BJ (cell line): Measurements from ENCODE around the gene MAK. TPM values are rescaled to one million over a fixed set of nuclear protein-coding genes. Genes with fewer than 3 reads are reported as not detected.
A peak's percentile ranks its signal among the peaks of the same experiment; 100 is the strongest.

Source experiments
- CTCF ChIA-PET: fragments of 350-600 bp; formaldehyde crosslinking; extraction: SDS; loops from one replicate; lab custom pipeline; 2021; ENCODE audit warnings: antibody characterized with exemption, inconsistent platforms; lab: Yijun Ruan, JAX
- POLR2A ChIA-PET: fragments of 300-600 bp; sonication (Branson Sonifier 250); formaldehyde crosslinking; extraction: SDS; loops from one replicate; lab custom pipeline; 2021; ENCODE audit warnings: antibody characterized with exemption; lab: Charles Lee
- DNase-seq: peaks from one replicate; pipeline ENCODE4 v3.0.0-alpha.2; 2011; ENCODE audit warnings: low read depth
- H3K27me3 ChIP-seq: 2 replicates; pipeline ENCODE4 v1.6.0; 2011; ENCODE audit warnings: low read length; ENCODE audit not compliant: control insufficient read depth, insufficient read depth
- H3K36me3 ChIP-seq: 2 replicates; pipeline ENCODE4 v1.5.1; 2011; ENCODE audit warnings: low read length; ENCODE audit not compliant: control insufficient read depth, insufficient read depth
- H3K4me3 ChIP-seq: 2 replicates; pipeline ENCODE4 v1.5.1; 2011; ENCODE audit warnings: low read depth, mild to moderate bottlenecking, control low read depth, low read length
- CTCF ChIP-seq: IDR thresholded peaks from 2 replicates; pipeline ENCODE4 v1.5.1; 2011; ENCODE audit warnings: low read depth, mild to moderate bottlenecking, control low read depth, inconsistent platforms, low read length, moderate library complexity; ENCODE audit not compliant: insufficient read depth
- polyA plus RNA-seq: library from polyadenylated mRNA; depleted of rRNA; stranded (reverse); fragments of >200 nt; gene quantifications from 2 replicates; pipeline ENCODE4 v1.2.3, GENCODE V29; 2011

Gene MAK
- polyA plus RNA-seq, 1 experiment: not detected

DNA sequence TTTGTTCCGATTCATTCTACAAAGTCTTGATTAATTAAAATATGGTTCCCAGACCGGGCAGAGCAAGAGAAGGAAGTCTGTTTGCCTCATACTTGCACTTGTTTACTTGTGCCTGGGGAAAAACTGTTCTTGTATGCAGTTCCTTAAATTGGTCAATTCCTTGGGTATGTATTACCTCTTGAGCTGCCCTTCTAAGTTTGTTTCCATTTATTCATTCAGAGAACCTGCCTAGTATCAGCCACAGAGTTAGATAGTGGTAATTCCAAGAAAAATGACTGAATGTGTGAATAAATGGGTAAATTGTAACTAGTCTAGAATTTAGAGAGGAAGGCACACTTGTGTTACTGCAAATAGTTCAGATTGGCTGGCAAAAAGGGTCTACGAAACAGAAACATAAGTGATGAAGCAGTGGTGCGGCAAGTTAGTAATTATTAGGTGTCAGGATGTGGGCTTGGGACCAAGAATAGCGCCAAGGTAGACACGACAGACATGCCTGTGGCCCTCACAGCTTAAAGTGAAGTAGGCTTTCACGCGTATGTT, 525 bp upstream of the MAK start:
- CTCF ChIA-PET: no interaction called here
- POLR2A ChIA-PET: no interaction called here
- DNase-seq: no peak
- peaks cover 11% of the 10 kb centered on the region for H3K27me3 ChIP-seq
- H3K4me3 ChIP-seq: peak overlapping the region; percentile 61; the same call in 1 of the 2 replicates
- no peaks in the 10 kb centered on the region for H3K36me3 ChIP-seq
- TF ChIP-seq CTCF: no peak

DNA sequence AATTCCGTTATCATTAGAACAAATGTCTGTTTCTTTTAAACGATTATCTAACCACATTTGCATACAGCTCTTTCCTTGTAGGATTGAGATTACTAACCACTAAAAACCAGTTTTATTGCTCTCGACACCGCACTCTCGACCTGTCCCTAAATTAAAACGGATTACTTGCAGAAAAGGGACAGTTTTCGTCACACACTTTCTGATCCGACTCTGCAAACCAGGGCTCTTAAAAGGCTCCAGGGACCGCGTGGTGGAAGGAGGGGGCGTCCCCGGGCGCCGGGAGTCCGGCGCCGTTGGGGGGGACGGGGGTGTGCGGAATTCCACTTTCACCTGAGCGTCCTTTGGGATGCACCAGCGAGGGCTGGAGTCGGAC, 731 bp downstream of the MAK start:
- ChIA-PET CTCF (interaction anchor here (0.9 to 1.2 kb wide), 2 partner anchors 11 to 35 kb away, joined by 3 read pairs; no protein-coding TSS in a partner anchor), POLR2A (no interaction called here)
- H3K27me3 ChIP-seq: peaks cover 11% of the 10 kb centered on the region
- peak overlapping the region; percentile 61 for H3K4me3 ChIP-seq
- TF ChIP-seq CTCF: no peak
- no peak for DNase-seq
- H3K36me3 ChIP-seq: no peaks in the 10 kb centered on the region

DNA sequence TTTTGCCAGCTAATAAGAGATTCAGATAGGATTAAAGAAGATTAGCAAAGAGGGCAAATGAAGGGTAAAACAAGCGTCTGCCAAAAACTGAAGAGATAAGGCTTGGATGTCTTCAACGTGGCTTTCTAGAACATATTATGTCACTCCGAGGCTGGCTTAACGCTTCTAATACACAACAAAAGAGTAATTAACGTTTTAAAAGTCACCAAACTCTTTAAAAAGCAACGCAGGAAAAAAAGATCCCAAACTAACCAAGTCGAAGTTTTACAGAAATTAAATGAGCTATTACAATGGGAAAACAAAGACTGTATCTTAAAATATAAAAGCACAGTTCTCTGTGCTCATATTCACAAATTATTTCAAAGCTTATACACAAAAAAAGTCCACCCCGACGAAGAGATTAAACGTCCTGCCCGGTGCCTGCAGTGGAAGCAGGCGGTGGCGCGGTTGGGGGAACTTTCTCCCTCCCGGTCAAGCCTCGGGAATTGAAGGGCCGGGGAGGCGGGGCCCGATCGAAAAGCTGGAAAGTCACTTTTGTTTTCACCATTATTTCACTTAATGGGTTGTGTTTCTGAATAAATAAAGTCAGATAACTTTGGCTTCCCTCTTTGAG, 1.2 kb downstream of the MAK start:
- ChIA-PET POLR2A (no interaction called here), CTCF (interaction anchor here (0.9 to 1.2 kb wide), 2 partner anchors 11 to 35 kb away, joined by 3 read pairs; no protein-coding TSS in a partner anchor)
- no peak for TF ChIP-seq CTCF
- Histone ChIP-seq H3K36me3 (no peaks in the 10 kb centered on the region), H3K4me3 (no peak overlapping the region), H3K27me3 (peaks cover 11% of the 10 kb centered on the region)
- DNase-seq: no peak

GRCh38 chr6:10834823-10835222, 3.5 kb downstream of the MAK start:
- Histone ChIP-seq H3K4me3 (no peak overlapping the region), H3K36me3 (no peaks in the 10 kb centered on the region), H3K27me3 (peaks cover 9% of the 10 kb centered on the region)
- no peak for DNase-seq
- CTCF ChIA-PET: interaction anchor here (0.6 kb wide), 1 partner anchor 16 kb away, joined by 3 read pairs; no protein-coding TSS in a partner anchor
- no peak for TF ChIP-seq CTCF
- POLR2A ChIA-PET: no interaction called here

- peaks cover 5% of the 10 kb centered on the region; the same call in 1 of the 2 replicates for H3K27me3 ChIP-seq
- POLR2A ChIA-PET: no interaction called here
- DNase-seq: no peak
- H3K4me3 ChIP-seq: no peak overlapping the region
- CTCF ChIA-PET: no interaction called here
- H3K36me3 ChIP-seq: no peaks in the 10 kb centered on the region
- TF ChIP-seq CTCF: no peak
Measured at GRCh38 chr6:10831609-10832008, 6.7 kb downstream of the MAK start.
